Subcutaneous adipose tissue (tissue), 4 donors: ENCODE measurements around the gene EYS. TPM values are rescaled to one million over a fixed set of nuclear protein-coding genes. Genes with fewer than 3 reads are reported as not detected.

ENCODE experiments used
- CTCF ChIP-seq: fragments of 450-650 bp; IDR thresholded peaks from one replicate; pipeline ENCODE4 v1.5.1; 2016; ENCODE audit warnings: low read depth, mild to moderate bottlenecking, control low read depth, antibody characterized with exemption, moderate library complexity
- total RNA-seq, 4 donors: library from RNA; depleted of rRNA; stranded (reverse); fragments of >200 nt; gene quantifications; one replicate each; pipeline ENCODE4 v1.1.0, GENCODE V29; 2016

Gene EYS
- total RNA-seq, 4 donors from 2014 or later, result 0.17 to 3.8 (median 0.82) TPM

- TF ChIP-seq CTCF, result no peak
Measured at GRCh38 chr6:63862486-63863198, 1844.4 kb downstream of the EYS start.

- TF ChIP-seq CTCF, result no peak
Measured at GRCh38 chr6:63859528-63859927, 1847.5 kb downstream of the EYS start.

GRCh38 chr6:63858691-63859090 is 1848.3 kb downstream of the EYS start:
- no peak for TF ChIP-seq CTCF

GRCh38 chr6:63856271-63856670 is 1850.8 kb downstream of the EYS start:
- TF ChIP-seq CTCF, result no peak

- TF ChIP-seq CTCF, result no peak
Measured at GRCh38 chr6:63844287-63844686, 1862.7 kb downstream of the EYS start.

GRCh38 chr6:63839485-63839884 is 1867.5 kb downstream of the EYS start:
- no peak for TF ChIP-seq CTCF

DNA sequence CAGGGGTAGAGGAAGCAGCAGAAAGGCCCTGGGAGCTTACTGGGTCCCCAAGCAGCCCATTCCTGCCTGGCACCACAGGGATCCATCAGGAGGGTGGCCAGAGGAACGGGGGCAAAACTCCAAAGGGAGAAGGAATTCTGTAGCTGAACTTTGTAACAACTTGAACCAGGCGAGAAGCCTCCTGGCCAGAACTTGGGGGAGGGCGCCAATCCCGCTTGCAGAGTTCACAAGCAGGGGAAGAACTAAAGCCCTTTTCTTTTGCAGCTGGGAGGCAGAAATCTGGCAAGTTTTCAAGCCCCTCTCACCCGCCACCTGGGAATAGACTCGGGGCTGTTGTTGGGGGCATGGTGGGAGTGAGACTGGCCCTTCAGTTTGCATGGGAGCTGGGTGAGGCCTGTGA is 1882.3 kb downstream of the EYS start:
- TF ChIP-seq CTCF, result no peak
